GM12873 (cell line): ENCODE measurements around the gene MCM3AP.

ENCODE experiments used
- CTCF ChIP-seq: IDR thresholded peaks from 2 replicates; pipeline ENCODE4 v1.5.1; 2012; ENCODE audit warnings: low read depth, mild to moderate bottlenecking, moderate library complexity, low read length, control low read depth; ENCODE audit not compliant: insufficient read depth; ENCODE audit errors: missing control alignments

The MCM3AP gene

GRCh38 chr21:46223217-46223616, 62.2 kb downstream of the MCM3AP start:
- no peak for TF ChIP-seq CTCF

- TF ChIP-seq CTCF = no peak
Observed at GRCh38 chr21:46222436-46223116, 62.8 kb downstream of the MCM3AP start.

- no peak for TF ChIP-seq CTCF
Observed at GRCh38 chr21:46221664-46222435, 63.6 kb downstream of the MCM3AP start.

- TF ChIP-seq CTCF = no peak
Observed at GRCh38 chr21:46220847-46221246, 64.6 kb downstream of the MCM3AP start.

- no peak for TF ChIP-seq CTCF
Observed at GRCh38 chr21:46220275-46220810, 65.1 kb downstream of the MCM3AP start.

- no peak for TF ChIP-seq CTCF
Observed at GRCh38 chr21:46219591-46220239, 65.7 kb downstream of the MCM3AP start.

GRCh38 chr21:46218906-46219590, 66.4 kb downstream of the MCM3AP start:
- no peak for TF ChIP-seq CTCF
